Naive thymus-derived CD4-positive, alpha-beta T cell (primary cell): ENCODE results near the gene SRPK2. TPM values are rescaled to one million over a fixed set of nuclear protein-coding genes. Genes with fewer than 3 reads are reported as not detected.
A peak's percentile ranks its signal among the peaks of the same experiment; 100 is the strongest.

Source experiments
- ATAC-seq: fragments of 150-1000 bp; cut with Tn5 transposase; 2 replicates; pipeline ENCODE4 v1.10.0; 2021; ENCODE audit warnings: mild to moderate bottlenecking, moderate library complexity
- CTCF ChIA-PET: fragments of 350-600 bp; sonication (Branson Sonifier 250); formaldehyde crosslinking; loops from one replicate; lab custom pipeline; 2021; ENCODE audit warnings: antibody characterized with exemption; lab: Charles Lee
- POLR2A ChIA-PET: fragments of 350-600 bp; sonication (Branson Sonifier 250); formaldehyde crosslinking; loops from one replicate; lab custom pipeline; 2021; ENCODE audit warnings: antibody characterized with exemption, inconsistent platforms; lab: Charles Lee
- DNase-seq, 9 donors: peaks; one replicate each; pipeline versions ENCODE4 v3.0.0 to v3.0.0-alpha.2; 2020 to 2022; ENCODE audit warnings: mixed read lengths in 1 of 9
- H3K27ac ChIP-seq: one replicate; pipeline ENCODE4 v1.7.0; 2013; ENCODE audit warnings: mild to moderate bottlenecking, low read depth, low read length, moderate library complexity
- H3K27me3 ChIP-seq, 2 donors: one replicate each; pipeline ENCODE4 v1.7.0; 2013; ENCODE audit warnings: low read length in 2 of 2, mild to moderate bottlenecking in 2 of 2, moderate library complexity in 2 of 2; ENCODE audit not compliant: control insufficient read depth in 2 of 2, insufficient read depth in 2 of 2
- H3K36me3 ChIP-seq, 3 experiments: 1 replicate in 2 of 3; 2 replicates in 1 of 3; pipeline ENCODE4 v1.7.0; 2013; ENCODE audit warnings: low read length in 3 of 3, mild to moderate bottlenecking in 3 of 3, moderate library complexity in 1 of 3; ENCODE audit not compliant: insufficient read depth in 3 of 3, control insufficient read depth in 2 of 3
- H3K4me1 ChIP-seq, 2 donors: one replicate each; pipeline ENCODE4 v1.7.0; 2013; ENCODE audit warnings: low read length in 2 of 2, mild to moderate bottlenecking in 2 of 2, moderate library complexity in 1 of 2; ENCODE audit not compliant: control insufficient read depth in 2 of 2, insufficient read depth in 2 of 2
- H3K4me3 ChIP-seq: 2 replicates; pipeline ENCODE4 v1.7.0; 2013; ENCODE audit warnings: mild to moderate bottlenecking, low read length
- H3K9me3 ChIP-seq, 3 experiments: 1 replicate in 2 of 3; 2 replicates in 1 of 3; pipeline ENCODE4 v1.7.0; 2013; ENCODE audit warnings: low read length in 3 of 3; ENCODE audit not compliant: control insufficient read depth in 2 of 3
- H3K27ac Mint-ChIP-seq, 9 donors: one replicate each; pipeline ENCODE4 v1.8.0; 2020 to 2022; ENCODE audit warnings: mixed read lengths in 9 of 9, mild to moderate bottlenecking in 8 of 9, moderate library complexity in 5 of 9, inconsistent platforms in 2 of 9
- H3K27me3 Mint-ChIP-seq, 5 donors: one replicate each; pipeline ENCODE4 v1.8.0; 2021 to 2022; ENCODE audit warnings: mixed read lengths in 5 of 5, mild to moderate bottlenecking in 1 of 5
- H3K36me3 Mint-ChIP-seq, 5 donors: one replicate each; pipeline ENCODE4 v1.8.0; 2020 to 2022; ENCODE audit warnings: mixed read lengths in 5 of 5, mild to moderate bottlenecking in 3 of 5, inconsistent platforms in 1 of 5
- H3K4me1 Mint-ChIP-seq, 7 donors: one replicate each; pipeline ENCODE4 v1.8.0; 2020 to 2022; ENCODE audit warnings: mixed read lengths in 7 of 7, mild to moderate bottlenecking in 3 of 7, inconsistent platforms in 1 of 7
- H3K4me3 Mint-ChIP-seq, 10 donors: one replicate each; pipeline ENCODE4 v1.8.0; 2020 to 2022; ENCODE audit warnings: mild to moderate bottlenecking in 10 of 10, mixed read lengths in 10 of 10, moderate library complexity in 6 of 10, inconsistent platforms in 2 of 10
- H3K9me3 Mint-ChIP-seq, 11 donors: one replicate each; pipeline ENCODE4 v1.8.0; 2020 to 2022; ENCODE audit warnings: mixed read lengths in 11 of 11, mild to moderate bottlenecking in 4 of 11, inconsistent platforms in 1 of 11, moderate library complexity in 1 of 11
- intact Hi-C, 2 donors: fragments of 100-400 bp; cut with micrococcal nuclease; formaldehyde crosslinking; loops; one replicate each; pipeline ENCODE4 v1.15.1; 2023
- polyA plus RNA-seq, 2 donors: library from polyadenylated mRNA; unstranded; fragments of 300-500 nt; fragmentation: Illumina TruSeq; gene quantifications; one replicate each; pipeline ENCODE4 v1.2.3, GENCODE V29; 2021
- total RNA-seq, 6 experiments: library from RNA in 5 of 6; stranded (reverse) in 5 of 6; gene quantifications; 1 replicate in 5 of 6; 2 replicates in 1 of 6; pipeline ENCODE4 v1.2.3 and lab custom pipeline; 2021 to 2026

Gene SRPK2
- total and polyA plus RNA-seq, 7 experiments from 2014 or later: 40.2 to 56.7 (median 46.8) TPM

DNA sequence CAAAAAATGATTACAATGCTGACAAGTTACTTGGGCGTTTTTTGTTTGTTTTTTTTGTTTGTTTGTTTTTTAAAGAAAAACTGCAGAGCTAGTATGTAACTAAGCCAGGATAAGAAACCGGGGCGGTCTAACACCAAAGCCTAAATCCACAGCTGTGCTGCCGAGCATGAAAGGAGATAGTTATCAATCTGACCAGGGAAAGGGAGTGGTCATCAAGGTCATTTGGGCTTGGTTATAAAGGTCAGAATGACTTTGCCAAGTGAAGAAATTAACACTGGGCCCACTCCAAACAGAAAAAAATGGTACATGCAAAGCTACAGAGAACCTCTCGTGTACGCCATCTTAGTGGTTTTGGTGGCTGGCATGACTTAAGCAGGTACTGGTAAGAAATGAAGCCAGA lies 104.7 kb downstream of the SRPK2 start:
- Mint-ChIP-seq H3K4me1 (peaks cover 5 to 63% (median 51%) of the 10 kb centered on the region in 7 donors), H3K36me3 (peaks cover 0 to 12% (median 4%) of the 10 kb centered on the region in 5 donors), H3K27ac (no peak overlapping the region), H3K9me3 (no peaks in the 10 kb centered on the region), H3K4me3 (no peak overlapping the region), H3K27me3 (no peaks in the 10 kb centered on the region)
- no peaks in the 10 kb centered on the region for H3K9me3 ChIP-seq
- intact Hi-C loops: no loop called here
- DNase-seq: no peak
- H3K36me3 ChIP-seq: no peaks in the 10 kb centered on the region
- H3K27ac ChIP-seq: no peak overlapping the region
- H3K27me3 ChIP-seq: no peaks in the 10 kb centered on the region
- POLR2A ChIA-PET: interaction anchor here (0.6 to 0.7 kb wide), 2 partner anchors 33 to 43 kb away, joined by 3 read pairs; no protein-coding TSS in a partner anchor
- ATAC-seq: no peak
- no peak overlapping the region for H3K4me3 ChIP-seq
- no peaks in the 10 kb centered on the region for H3K4me1 ChIP-seq
- CTCF ChIA-PET: interaction anchor here (1.0 kb wide), 1 partner anchor 8 kb away, joined by 4 read pairs; no protein-coding TSS in a partner anchor

DNA sequence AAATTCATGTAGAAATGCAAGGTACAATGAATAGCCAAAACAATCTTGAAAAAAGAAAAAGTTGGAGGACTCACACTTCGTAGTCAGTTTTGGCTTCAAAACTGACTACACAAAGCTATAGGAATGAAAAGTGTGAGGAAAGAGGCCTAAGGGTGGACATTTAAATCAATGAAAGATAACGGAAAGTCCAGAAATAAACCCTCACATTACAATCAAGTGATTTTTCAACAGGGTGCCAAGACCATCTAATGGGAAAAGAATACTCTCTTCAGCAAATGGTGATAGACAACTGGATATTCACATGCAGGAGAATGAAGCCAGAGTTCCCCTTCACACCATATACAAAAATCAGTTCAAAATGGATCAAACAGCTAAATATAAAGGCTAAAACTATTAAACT lies 106.8 kb downstream of the SRPK2 start:
- H3K4me3 ChIP-seq: no peak overlapping the region
- Mint-ChIP-seq H3K27me3 (no peaks in the 10 kb centered on the region), H3K36me3 (peaks cover 0 to 17% (median 4%) of the 10 kb centered on the region in 5 donors), H3K9me3 (no peaks in the 10 kb centered on the region), H3K4me1 (peaks cover 4 to 66% (median 50%) of the 10 kb centered on the region in 7 donors), H3K4me3 (no peak overlapping the region), H3K27ac (no peak overlapping the region)
- DNase-seq: no peak
- intact Hi-C loops: no loop called here
- H3K36me3 ChIP-seq: no peaks in the 10 kb centered on the region
- H3K9me3 ChIP-seq: no peaks in the 10 kb centered on the region
- no peak overlapping the region for H3K27ac ChIP-seq
- H3K27me3 ChIP-seq: no peaks in the 10 kb centered on the region
- no peak for ATAC-seq
- POLR2A ChIA-PET: no interaction called here
- CTCF ChIA-PET: interaction anchor here (0.6 kb wide), 1 partner anchor 161 kb away, joined by 5 read pairs; no protein-coding TSS in a partner anchor
- H3K4me1 ChIP-seq: no peaks in the 10 kb centered on the region

DNA sequence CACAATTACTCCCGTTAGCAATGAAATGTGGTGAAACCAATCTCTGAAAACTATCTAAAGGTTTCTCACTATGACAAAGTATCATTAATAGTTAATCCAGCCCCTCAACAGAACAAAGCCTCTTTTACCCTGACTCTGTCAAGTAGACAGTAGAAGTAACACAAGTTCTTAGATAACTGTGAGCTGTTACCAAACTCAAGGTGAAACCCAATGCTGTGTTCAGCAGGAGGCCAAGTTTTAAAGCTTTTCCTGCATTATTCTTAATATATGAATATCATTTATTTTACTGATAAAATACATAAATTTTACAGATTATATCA lies 109.1 kb downstream of the SRPK2 start:
- Histone ChIP-seq H3K4me1 (no peaks in the 10 kb centered on the region), H3K27ac (no peak overlapping the region), H3K36me3 (no peaks in the 10 kb centered on the region), H3K4me3 (no peak overlapping the region), H3K9me3 (no peaks in the 10 kb centered on the region), H3K27me3 (no peaks in the 10 kb centered on the region)
- ChIA-PET CTCF (no interaction called here), POLR2A (interaction anchor here (0.5 to 1.5 kb wide), 2 partner anchors 10 to 114 kb away, joined by 3 read pairs; no protein-coding TSS in a partner anchor)
- Mint-ChIP-seq H3K27ac (peak overlapping the region in 1 of 9 donors; percentile 21), H3K4me1 (peaks cover 4 to 57% (median 42%) of the 10 kb centered on the region in 7 donors), H3K27me3 (no peaks in the 10 kb centered on the region), H3K9me3 (no peaks in the 10 kb centered on the region), H3K4me3 (no peak overlapping the region), H3K36me3 (peaks cover 0 to 19% (median 0%) of the 10 kb centered on the region in 5 donors)
- DNase-seq (no peak), ATAC-seq (no peak)
- intact Hi-C loops: no loop called here

DNA sequence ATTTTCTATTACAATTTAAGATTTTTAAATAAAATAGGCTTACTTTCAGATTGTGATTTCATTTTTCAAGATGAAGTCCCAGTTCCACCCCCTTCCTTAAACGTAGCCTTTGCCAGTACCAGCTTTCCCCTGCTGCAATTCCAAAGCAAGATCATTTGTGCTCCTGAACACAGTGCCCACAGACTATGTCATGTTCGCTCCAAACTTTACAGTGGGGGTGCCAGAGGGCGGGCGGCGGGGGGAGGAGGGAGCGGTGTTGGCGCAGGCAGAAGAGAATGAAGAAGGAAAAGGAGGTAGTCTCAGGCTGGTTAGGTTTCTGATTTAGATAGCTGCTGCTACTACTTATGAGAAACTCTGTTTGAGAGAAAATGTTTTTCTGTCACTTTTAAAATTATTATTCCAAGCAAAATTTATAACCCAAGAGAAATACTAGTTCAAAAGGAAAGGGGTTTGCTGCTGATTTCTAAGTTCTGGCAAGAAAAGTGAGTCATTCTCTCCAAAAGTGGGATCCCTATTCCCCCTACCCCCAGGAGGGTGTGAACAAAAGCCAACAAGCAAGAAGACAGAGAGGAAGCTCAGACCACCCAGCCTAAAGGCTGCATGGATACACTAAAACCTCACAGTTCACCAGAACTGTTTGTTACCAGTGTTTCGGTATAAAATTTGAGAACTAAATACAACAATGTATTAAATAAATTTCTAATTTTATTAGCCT lies 109.6 kb downstream of the SRPK2 start:
- H3K27ac Mint-ChIP-seq: peak overlapping the region in 1 of 9 donors; percentile 21

DNA sequence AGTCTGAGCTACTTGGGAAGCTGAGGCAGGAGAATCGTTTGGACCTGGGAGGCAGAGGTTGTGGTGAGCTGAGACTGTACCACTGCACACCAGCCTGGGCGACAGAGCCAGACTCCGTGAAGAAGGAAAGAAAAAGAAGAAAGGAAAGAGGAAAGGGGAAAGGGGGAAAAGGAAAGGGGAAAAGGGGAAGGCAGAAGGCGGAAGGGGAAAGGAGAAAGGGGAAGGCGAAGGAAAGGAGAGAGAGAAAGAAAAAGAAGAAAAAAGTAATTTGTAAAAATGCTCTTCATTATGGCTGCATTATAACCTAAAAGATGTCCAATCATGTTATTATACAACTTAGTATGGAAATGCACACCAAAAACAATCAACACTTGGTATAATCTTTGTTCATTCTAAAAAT lies 110.2 kb downstream of the SRPK2 start:
- Mint-ChIP-seq H3K27me3 (no peaks in the 10 kb centered on the region), H3K27ac (peak overlapping the region in 1 of 9 donors; percentile 38), H3K9me3 (no peaks in the 10 kb centered on the region), H3K4me1 (peaks cover 3 to 53% (median 43%) of the 10 kb centered on the region in 7 donors), H3K36me3 (peaks cover 0 to 19% (median 0%) of the 10 kb centered on the region in 5 donors), H3K4me3 (no peak overlapping the region)
- ATAC-seq (no peak), DNase-seq (no peak)
- no peaks in the 10 kb centered on the region for H3K4me1 ChIP-seq
- H3K4me3 ChIP-seq: no peak overlapping the region
- CTCF ChIA-PET: no interaction called here
- no peaks in the 10 kb centered on the region for H3K9me3 ChIP-seq
- no peaks in the 10 kb centered on the region for H3K36me3 ChIP-seq
- H3K27ac ChIP-seq: no peak overlapping the region
- no peaks in the 10 kb centered on the region for H3K27me3 ChIP-seq
- intact Hi-C loops: no loop called here
- POLR2A ChIA-PET: interaction anchor here (0.7 to 1.5 kb wide), 2 partner anchors 9 to 39 kb away, joined by 3 to 4 read pairs; no protein-coding TSS in a partner anchor

More for the DNA sequence above, 109.6 kb downstream of the SRPK2 start:
- Histone ChIP-seq H3K9me3 (no peaks in the 10 kb centered on the region), H3K27me3 (no peaks in the 10 kb centered on the region), H3K27ac (no peak overlapping the region), H3K4me3 (no peak overlapping the region), H3K36me3 (no peaks in the 10 kb centered on the region), H3K4me1 (no peaks in the 10 kb centered on the region)
- POLR2A ChIA-PET: interaction anchor here (1.5 kb wide), 1 partner anchor 9 kb away, joined by 3 read pairs; no protein-coding TSS in a partner anchor
- Mint-ChIP-seq H3K4me3 (no peak overlapping the region), H3K9me3 (no peaks in the 10 kb centered on the region), H3K4me1 (peaks cover 4 to 54% (median 42%) of the 10 kb centered on the region in 7 donors), H3K27me3 (no peaks in the 10 kb centered on the region), H3K36me3 (peaks cover 0 to 19% (median 0%) of the 10 kb centered on the region in 5 donors)
- intact Hi-C loops: no loop called here
- DNase-seq (no peak), ATAC-seq (no peak)
- CTCF ChIA-PET: no interaction called here

DNA sequence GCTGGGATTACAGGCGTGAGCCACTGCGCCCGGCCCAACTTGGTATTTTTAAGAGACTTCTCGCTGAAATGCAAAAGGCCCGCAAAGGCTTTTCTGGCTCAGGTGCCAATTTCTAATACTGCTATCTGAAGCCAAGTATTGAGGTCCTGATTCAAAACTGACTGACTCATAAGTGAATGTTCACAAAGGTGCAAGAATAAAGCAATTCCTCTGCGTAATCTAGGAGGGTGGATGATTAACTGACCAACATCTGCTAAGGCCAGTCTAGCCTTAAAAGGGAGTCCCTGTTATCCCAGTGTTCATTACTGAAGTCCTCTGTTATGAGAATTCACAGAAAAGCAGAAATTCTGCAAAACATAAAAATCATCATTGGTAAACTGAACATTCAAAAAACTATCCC lies 111.4 kb downstream of the SRPK2 start:
- intact Hi-C loops: no loop called here
- no peaks in the 10 kb centered on the region for H3K9me3 Mint-ChIP-seq
- ATAC-seq: no peak
- H3K4me3 ChIP-seq: no peak overlapping the region
- no peaks in the 10 kb centered on the region for H3K27me3 Mint-ChIP-seq
- peaks cover 0 to 15% (median 0%) of the 10 kb centered on the region in 5 donors for H3K36me3 Mint-ChIP-seq
- H3K9me3 ChIP-seq: no peaks in the 10 kb centered on the region
- H3K36me3 ChIP-seq: no peaks in the 10 kb centered on the region
- H3K4me1 ChIP-seq: no peaks in the 10 kb centered on the region
- H3K4me1 Mint-ChIP-seq: peaks cover 3 to 56% (median 44%) of the 10 kb centered on the region in 7 donors
- CTCF ChIA-PET: no interaction called here
- H3K4me3 Mint-ChIP-seq: no peak overlapping the region
- no peak overlapping the region for H3K27ac ChIP-seq
- no peak for DNase-seq
- POLR2A ChIA-PET: no interaction called here
- peak overlapping the region in 3 of 9 donors; percentile 21 to 56 (median 40) for H3K27ac Mint-ChIP-seq
- H3K27me3 ChIP-seq: no peaks in the 10 kb centered on the region
